ENCODE results near the gene EDC3.

EDC3 gene

DNA sequence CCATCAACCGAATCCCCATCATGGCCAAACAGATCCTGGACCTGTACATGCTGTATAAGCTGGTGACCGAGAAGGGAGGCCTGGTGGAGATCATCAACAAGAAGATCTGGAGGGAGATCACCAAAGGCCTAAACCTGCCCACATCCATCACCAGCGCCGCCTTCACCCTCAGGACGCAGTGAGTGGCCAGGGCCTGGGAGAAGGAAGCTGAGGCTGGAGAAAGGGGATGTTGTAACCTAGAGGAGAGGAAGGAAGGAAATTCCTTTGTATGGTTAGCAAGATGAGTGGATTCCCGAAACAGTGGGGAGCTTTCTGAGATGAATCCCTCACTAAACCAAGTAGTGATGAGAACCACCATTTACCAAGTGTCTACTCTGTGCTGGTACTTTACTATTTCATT lies 106.0 kb downstream of the EDC3 start:
- no peak overlapping the region for H3K4me3 ChIP-seq (ENCODE audit: low read depth, low read length)
- no peak for TF ChIP-seq CTCF (IDR thresholded peaks at IDR 0.05; ENCODE audit: low read depth, low read length)
- DNase-seq (ENCODE audit: low read depth, low spot score), result no peak
- in situ Hi-C loops (cut with HindIII; ENCODE audit: low sequenced_read_pairs), result no loop called here

DNA sequence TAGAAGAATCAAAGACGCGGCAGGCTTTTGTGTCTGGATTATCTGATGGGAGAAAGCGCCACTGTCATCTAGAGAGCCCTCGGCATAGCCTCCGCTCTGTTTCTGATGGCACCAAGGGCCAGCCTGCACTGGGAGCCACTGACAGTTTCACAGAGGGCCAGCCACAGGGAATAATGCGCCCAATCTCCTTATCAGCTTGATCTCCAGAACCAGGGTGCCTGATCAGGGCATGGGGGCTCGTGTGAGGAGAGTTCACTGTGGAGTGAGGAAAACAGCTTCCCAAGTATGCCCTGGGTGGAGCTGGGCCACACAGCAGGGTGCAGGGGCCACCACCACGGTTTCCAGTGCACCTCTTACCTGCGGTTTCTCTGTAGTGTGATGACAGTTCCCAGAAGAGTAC lies 110.0 kb downstream of the EDC3 start:
- in situ Hi-C loops (cut with HindIII; ENCODE audit: low sequenced_read_pairs), result no loop called here
- no peak for TF ChIP-seq CTCF (IDR thresholded peaks at IDR 0.05; ENCODE audit: low read depth, low read length)
- DNase-seq (ENCODE audit: low read depth, low spot score), result no peak
- H3K4me3 ChIP-seq (ENCODE audit: low read depth, low read length), result no peak overlapping the region

DNA sequence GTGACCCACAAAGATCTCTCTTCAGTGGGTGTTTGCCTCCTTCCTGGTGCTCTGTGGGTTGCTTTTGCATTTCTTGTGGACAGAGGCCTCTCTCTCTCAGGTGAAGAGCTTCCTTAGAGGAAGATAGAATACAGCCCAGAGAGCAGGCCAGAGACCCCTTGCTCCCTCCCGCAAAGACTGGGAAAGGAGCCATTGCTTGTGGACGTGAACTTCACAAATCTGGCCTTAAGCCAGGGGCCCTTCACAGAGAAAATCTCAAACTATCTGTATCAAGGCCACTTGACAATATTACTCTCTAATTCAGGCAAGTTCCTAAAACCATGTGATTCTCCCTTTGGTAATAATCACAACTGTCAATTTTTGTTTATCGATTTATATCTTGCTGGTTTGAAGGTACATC lies 110.6 kb downstream of the EDC3 start:
- no peak for TF ChIP-seq CTCF (IDR thresholded peaks at IDR 0.05; ENCODE audit: low read depth, low read length)
- no peak for DNase-seq (ENCODE audit: low read depth, low spot score)
- in situ Hi-C loops (cut with HindIII; ENCODE audit: low sequenced_read_pairs), result no loop called here
- H3K4me3 ChIP-seq (ENCODE audit: low read depth, low read length), result no peak overlapping the region

- no peak overlapping the region for H3K4me3 ChIP-seq (ENCODE audit: low read depth, low read length)
- DNase-seq (ENCODE audit: low read depth, low spot score), result no peak
- in situ Hi-C loops (cut with HindIII; ENCODE audit: low sequenced_read_pairs), result no loop called here
- TF ChIP-seq CTCF (IDR thresholded peaks at IDR 0.05; ENCODE audit: low read depth, low read length), result no peak
Observed at GRCh38 chr15:74584779-74585178, 111.0 kb downstream of the EDC3 start.

- in situ Hi-C loops (cut with HindIII; ENCODE audit: low sequenced_read_pairs), result no loop called here
- H3K4me3 ChIP-seq (ENCODE audit: low read depth, low read length), result no peak overlapping the region
- DNase-seq (ENCODE audit: low read depth, low spot score), result no peak
- no peak for TF ChIP-seq CTCF (IDR thresholded peaks at IDR 0.05; ENCODE audit: low read depth, low read length)
Observed at GRCh38 chr15:74584204-74584603, 111.6 kb downstream of the EDC3 start.
